ENCODE measurements around the gene DPM3.
A peak's percentile ranks its signal among the peaks of the same experiment; 100 is the strongest.
"Not testable (repeated sequence)": the region's sequence is repeated elsewhere in the genome, so short reads cannot be mapped to it uniquely, and the experiment has no call there.

The DPM3 gene

GRCh38 chr1:155175281-155175926 lies 35.1 kb upstream of the DPM3 start:
- DNase-seq, result no peak

GRCh38 chr1:155174324-155175280 lies 34.3 kb upstream of the DPM3 start:
- DNase-seq, result peak; percentile 36

- peak; percentile 50 for DNase-seq
Measured at GRCh38 chr1:155173478-155174323, 33.4 kb upstream of the DPM3 start, which contains the start of gene TRIM46. TRIM46 (plus strand) TSS chr1:155173849; CDS start chr1:155173967, 118 bp downstream.

- peak; percentile 92 for DNase-seq
Measured at GRCh38 chr1:155172732-155173477, 32.6 kb upstream of the DPM3 start, which contains the start of gene KRTCAP2. KRTCAP2 (minus strand) TSS chr1:155173304; CDS start chr1:155173224, 80 bp downstream.

GRCh38 chr1:155171836-155172731 lies 31.8 kb upstream of the DPM3 start:
- DNase-seq, result no peak

GRCh38 chr1:155170806-155171205 lies 30.5 kb upstream of the DPM3 start:
- no peak for DNase-seq

GRCh38 chr1:155170101-155170785 lies 29.9 kb upstream of the DPM3 start:
- DNase-seq, result no peak

GRCh38 chr1:155169541-155169940 lies 29.2 kb upstream of the DPM3 start:
- no peak for DNase-seq

- no peak for DNase-seq
Measured at GRCh38 chr1:155168456-155169210, 28.3 kb upstream of the DPM3 start.

GRCh38 chr1:155168105-155168445 lies 27.7 kb upstream of the DPM3 start:
- DNase-seq, result not testable (repeated sequence)

- peak; percentile 83 for DNase-seq
Measured at GRCh38 chr1:155167166-155168104, 27.1 kb upstream of the DPM3 start.

GRCh38 chr1:155166471-155167165 lies 26.3 kb upstream of the DPM3 start:
- peak; percentile 83 for DNase-seq

- no peak for DNase-seq
Measured at GRCh38 chr1:155166051-155166470, 25.7 kb upstream of the DPM3 start.

GRCh38 chr1:155164625-155165024 lies 24.3 kb upstream of the DPM3 start:
- not testable (repeated sequence) for DNase-seq

GRCh38 chr1:155163785-155164184 lies 23.5 kb upstream of the DPM3 start:
- not testable (repeated sequence) for DNase-seq

- DNase-seq, result not testable (repeated sequence)
Measured at GRCh38 chr1:155162631-155163030, 22.3 kb upstream of the DPM3 start.

- DNase-seq, result no peak
Measured at GRCh38 chr1:155160128-155160527, 19.8 kb upstream of the DPM3 start.

- no peak for DNase-seq
Measured at GRCh38 chr1:155158991-155159390, 18.7 kb upstream of the DPM3 start.
